ENCODE results near the gene MLF2.

DNA sequence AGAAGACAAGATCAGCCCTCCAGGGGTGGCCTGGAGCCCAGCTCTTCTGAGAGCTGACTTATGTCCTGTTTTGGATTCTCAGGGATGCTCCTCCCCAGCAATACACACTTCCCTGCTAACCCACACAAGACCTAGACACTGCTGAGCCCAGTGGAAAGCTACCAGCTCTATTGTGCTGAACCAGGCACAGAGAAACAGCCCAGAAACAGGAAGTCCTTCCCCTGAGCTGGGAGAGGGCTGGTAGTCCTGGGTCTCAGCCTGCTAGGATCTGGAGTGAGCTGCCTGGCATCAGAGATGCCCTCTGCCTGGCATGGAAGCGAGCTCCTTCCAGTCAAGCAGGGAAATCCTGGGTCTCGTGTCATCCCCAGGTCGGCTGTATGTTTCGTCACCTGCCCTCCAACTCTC lies 18.2 kb upstream of the MLF2 start:
- TF ChIP-seq FOXM1 (IDR thresholded peaks at IDR 0.05; ENCODE audit: borderline replicate concordance, low read depth) (no peak), RAD21 (IDR thresholded peaks at IDR 0.05; ENCODE audit: low read depth) (no peak), TCF12 (IDR thresholded peaks at IDR 0.05; ENCODE audit: low read depth) (no peak), YY1 (IDR thresholded peaks at IDR 0.05; ENCODE audit: low read depth) (no peak), CEBPB (IDR thresholded peaks at IDR 0.05) (no peak), MAX (IDR thresholded peaks at IDR 0.05) (no peak), TAF1 (IDR thresholded peaks at IDR 0.05; ENCODE audit: low read depth) (no peak)
